GM18505 (cell line): ENCODE results near the gene TSSK6.
"Not testable (repeated sequence)": the region's sequence is repeated elsewhere in the genome, so short reads cannot be mapped to it uniquely, and the experiment has no call there.

ENCODE experiments used
- ATAC-seq: cut with Tn5 transposase; IDR thresholded peaks from one replicate; pipeline ENCODE4 v1.9.1; 2021; ENCODE audit not compliant: unreplicated experiment
- POLR2A ChIP-seq: IDR thresholded peaks from 4 replicates; pipeline ENCODE4 v1.6.1; 2011; ENCODE audit warnings: borderline replicate concordance; ENCODE audit not compliant: insufficient read depth, insufficient read length; ENCODE audit errors: extremely low read depth

TSSK6 gene

DNA sequence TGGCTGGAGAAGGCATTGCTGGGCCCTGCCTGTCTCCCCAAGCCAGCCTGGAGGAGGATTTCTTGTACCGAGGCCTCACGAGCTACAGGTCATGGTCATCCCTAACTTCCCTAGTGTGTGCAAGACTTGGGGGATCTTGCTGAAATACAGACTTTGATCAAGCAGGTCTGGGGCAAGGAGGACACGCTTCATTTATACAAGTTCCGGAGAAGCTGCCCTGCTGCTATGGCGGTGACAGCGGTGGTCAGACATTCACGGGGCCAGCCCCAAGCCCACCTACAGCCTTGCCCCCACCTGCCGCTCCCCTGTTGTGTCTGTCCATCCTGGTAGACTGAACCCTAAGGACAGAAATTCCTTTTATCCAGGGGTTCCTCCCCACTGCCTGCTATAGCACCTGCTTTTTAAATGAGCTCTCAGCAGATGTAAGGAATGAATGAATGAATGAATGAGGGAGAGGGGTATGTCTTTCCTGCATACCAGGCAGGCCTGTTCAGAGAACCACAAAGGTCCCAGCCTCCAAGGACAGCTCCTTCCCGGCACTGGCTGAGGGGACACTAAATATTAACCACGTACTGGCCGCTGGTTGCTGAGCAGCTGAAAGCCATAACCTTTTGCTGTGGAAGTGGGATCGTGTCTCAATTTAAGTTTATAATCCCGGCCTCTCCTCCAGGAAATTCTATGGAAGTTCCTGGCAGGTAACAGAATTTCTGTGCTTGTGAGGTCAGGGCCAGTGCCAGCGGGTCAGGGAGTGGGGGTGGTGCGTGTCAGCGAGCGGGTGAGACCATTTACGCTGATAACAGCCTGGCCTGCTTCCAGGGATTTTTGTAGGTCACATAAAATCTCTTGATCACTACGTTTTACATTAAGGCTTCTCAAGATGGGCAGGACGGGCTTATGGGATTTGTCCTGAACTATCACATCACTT, 27.1 kb downstream of the TSSK6 start:
- TF ChIP-seq POLR2A = no peak
- ATAC-seq = no peak

DNA sequence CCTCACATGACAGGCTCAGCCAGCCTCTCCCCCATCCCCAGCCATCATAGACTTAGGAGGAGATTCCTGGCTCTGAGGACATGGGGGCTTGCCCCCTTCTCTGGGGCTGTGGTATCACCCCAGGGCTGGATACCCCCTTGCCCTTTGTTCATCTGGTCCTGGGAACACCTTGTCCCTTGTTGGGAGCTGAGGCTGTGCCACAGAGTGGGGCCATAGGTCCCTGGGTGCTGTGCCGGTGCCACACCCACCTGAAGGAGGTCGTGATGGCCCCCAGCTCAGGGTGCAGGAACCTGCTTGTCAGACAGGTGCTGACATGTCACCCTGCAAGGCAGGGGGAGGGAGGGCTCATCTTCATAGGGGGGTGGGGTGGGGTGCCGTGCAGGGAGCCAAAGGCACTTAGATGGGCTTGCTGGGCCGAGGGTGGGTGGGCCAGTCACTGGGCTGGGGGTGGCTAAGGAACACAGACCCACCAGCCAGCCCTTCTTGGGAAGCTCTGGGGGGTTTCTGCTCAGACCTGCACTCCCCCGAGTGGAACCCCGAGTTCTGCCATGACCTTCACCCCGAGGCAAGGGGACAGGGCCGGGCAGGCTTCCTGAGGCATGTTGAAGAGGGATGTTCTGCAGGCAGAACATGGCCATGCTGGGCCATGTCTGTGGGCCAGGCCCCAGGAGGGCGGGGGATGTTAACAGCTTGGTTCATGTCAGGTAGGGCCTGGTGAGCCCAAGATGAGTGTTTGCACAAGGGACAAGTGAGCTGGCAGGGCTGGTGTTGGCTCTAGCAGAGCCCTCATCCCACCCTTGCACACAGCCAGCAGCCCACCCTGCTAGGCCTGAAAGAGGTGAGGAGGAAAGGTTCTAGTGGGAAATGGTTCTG, 28.0 kb downstream of the TSSK6 start:
- no peak for ATAC-seq
- no peak for TF ChIP-seq POLR2A

DNA sequence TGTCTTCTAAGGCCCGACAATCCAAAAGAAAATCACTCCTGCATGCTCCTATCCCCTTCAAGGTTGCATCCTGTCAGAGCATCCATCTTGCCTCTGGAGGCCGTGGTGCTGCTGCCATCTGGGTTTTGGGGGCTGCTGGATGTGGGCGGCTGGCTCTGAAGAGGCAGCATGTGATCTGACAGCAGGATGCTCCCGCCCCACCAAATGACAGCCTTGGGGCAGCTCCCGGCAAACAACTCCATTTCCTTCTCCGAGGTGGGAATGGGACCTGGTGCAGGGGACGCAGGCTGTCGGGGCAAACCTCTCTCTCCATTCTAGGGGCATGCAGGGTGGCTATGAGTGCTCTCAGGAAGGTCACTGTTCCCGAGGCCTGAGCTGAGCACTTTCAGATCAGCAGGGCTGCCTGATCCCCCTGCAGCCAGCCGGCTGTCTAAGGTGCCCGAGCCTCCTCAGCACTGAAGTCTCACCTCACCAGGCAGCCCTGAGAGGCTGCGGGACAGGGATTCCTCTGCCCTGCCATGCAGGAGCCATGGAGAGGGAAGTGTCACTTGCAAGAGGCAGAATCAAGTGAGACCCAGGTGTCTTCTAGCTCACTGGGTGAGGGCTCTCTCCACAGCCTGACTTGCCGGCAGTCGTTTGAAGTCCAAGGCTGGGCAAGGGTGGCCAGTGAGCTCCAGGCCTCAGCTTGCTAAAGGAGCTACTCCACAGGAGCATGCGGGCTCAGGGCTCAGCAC, 28.8 kb downstream of the TSSK6 start:
- TF ChIP-seq POLR2A = no peak
- no peak for ATAC-seq

DNA sequence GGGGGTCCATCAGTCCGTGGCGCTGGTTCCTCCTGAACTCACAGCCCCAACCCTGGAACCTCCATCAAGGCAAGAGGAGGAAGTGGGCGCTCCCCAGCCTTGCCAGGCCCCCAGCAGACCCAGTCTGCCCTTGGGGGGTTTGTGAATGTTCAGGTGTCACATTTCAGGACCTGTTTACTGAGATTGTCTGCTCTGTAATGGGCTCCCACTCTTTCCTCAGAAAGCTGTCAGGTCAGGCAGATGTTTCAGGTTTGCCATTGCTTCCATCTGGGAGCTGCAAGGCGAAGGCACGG, 29.4 kb downstream of the TSSK6 start:
- ATAC-seq = no peak
- no peak for TF ChIP-seq POLR2A

DNA sequence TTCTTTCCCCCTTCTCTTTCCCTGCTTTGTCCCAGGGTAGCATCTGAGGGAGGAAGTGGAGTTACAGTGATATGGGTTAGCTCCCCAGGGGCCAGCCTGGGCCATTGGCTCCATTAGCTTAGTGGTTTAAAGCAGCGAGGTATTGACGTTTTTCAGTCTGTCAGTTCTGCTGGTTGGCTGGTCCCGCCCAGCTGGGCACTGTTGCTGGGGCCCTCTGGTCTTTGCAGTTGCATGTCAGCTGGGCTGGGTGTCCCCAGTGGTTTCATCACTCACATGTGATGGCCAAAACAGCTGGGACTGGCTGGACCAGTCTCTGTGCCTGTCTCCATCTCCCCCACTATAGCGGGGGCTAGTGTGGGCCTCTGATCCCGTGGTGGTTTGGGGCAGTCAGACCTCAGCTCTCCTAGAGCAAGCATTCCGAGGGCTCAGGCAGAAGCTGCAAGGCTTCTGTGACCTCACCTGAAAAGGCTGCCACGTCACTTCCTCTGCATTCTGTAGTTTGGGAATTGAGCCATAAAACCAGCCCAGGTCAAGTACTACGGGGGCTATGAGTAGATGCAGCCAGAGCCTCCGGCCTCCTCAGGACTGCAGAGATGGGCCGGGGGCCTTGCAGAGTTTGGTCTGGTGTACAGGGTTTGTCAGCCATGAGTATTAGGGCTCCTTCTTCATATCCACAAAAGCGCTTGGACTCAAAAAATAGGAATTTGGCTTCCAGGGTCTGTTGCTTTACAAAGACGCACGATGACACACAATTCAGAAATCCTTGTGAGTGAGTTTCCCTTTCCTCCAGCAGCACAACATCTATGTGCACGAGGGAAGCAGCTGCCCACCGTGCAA, 30.0 kb downstream of the TSSK6 start:
- no peak for TF ChIP-seq POLR2A
- no peak for ATAC-seq

DNA sequence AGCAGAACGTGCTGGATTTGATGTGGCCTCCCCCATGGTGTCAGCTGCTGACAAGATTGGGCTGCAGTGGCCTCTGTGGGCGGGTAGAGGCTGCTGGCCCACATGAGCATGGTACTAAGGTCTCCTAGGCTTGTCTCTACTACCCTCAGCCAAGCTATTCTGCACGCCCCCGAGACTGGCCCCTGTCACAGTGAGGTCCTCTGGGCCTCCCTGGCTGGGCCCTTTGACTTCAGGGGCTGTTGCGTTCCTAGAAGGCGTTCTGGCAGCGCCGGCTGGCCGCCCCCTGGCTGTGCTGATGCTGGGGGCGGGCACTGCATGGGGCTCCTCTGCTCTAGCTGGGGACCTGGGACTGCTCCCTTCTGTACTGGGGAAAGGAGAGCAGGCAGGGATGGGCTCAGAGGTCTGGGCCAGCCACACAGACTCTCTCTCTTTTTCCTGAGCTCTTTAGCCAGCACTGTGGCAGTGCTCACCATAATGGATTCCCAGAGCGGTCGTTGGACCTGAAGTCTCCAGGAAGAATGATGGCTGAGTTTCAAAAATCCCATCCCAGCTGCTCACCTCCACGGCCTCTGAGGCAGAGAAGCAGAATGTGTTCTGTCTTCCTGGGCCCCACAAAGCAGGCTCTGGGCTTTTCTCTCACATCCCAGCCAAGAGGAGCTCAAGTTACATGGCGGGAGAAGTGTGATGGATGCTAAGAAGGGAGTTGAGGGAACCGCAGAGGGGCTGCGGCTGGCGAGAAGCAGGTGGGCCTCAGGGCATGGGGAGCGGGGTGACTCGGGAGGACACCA, 32.3 kb downstream of the TSSK6 start:
- ATAC-seq = no peak
- TF ChIP-seq POLR2A = no peak

DNA sequence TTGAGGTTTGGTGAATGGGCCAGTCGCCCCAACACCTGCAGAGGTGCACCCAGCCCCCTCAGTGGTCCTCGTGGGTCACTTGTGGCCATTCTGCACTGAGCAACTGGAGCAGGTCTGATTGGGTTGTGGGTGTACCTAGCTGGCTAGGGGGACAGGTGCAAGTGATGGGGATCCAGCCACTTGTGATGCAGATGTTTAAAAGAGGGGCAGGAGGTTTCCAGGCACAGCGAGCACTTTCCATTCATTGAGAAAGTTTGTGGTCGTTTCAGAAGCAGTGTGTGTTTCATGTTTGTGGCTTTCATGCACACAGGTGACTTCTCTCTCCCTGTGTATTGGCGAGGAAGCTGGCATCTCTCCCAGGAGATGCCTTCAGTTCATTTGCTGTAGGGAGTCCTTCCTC, 34.7 kb downstream of the TSSK6 start:
- ATAC-seq = no peak
- TF ChIP-seq POLR2A = no peak

DNA sequence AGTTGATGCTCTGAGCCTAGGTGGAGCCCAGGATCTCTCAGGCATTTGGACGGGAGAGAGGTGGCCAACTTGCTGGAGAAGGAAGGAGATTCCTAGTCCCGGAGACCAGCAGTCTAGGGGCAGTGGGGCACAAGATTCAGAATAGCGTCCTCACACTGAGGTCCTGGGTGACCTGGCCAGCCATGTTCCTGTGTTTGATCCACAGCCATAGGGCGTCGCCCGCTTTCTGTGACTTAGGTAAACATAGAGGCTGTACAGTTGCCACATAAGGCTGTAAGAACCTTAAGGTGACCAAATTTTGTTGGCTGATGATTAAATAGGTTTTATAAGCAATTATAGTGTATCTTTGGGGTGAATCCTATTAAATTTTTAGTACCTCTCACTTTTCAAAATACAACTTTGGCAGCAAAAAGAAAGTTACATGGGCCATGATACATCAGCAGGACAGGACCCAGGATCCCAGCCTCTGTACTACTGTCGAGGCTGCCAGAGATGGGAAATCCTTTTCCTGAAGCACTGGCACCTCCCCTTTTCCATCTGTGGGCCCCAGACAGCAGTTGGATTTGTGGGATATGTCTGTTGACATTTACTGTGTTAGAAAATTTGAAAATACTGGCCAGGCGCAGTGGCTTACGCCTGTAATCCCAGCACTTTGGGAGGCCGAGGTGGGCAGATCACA, 37.5 kb downstream of the TSSK6 start:
- ATAC-seq = no peak
- TF ChIP-seq POLR2A = no peak

DNA sequence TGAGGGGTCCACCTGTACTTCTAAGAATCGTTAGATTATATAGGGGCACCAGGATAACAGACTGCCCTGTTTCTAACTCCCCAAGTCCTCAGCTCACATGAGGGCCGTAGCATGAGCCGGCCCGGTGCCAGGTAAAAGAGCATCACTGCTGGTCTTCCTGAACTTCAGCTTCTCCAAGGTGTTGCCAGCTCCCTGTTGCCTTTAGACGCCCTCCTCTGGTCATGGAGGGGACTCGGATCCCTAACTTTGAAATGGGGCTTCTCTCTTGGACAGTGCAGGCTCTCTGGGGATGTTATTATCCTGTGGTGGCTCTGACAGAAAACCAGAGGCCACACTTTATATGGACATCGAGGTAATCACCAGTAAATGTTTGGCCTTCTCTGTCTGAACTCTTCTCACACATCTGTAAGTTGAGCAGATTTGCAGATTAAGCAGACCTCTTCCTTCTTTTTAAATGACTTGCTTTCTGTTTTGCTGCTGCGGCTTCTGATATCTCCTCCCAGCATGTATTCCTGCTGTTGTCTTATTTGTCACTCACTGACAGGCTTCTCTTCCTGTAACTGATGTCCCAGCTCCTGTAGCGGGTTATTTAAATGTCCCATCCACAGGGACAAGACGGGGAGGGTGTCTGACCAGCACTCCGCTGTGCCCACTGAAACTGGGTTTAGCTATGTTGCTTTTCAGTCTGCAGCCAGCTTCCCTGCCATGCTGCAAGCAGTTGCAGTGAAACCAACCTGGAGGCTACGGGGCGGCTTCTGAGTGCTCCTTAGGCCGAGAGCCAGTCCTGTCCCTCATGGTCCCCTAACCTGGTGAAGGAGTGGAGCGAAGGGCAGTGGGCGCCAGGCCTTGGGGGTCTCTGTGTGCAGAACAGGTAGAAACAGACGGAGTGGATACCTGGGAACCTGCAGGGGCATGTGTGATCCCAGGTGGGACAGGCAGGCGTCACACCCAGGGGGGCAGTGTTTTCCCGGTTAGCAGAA, 39.2 kb downstream of the TSSK6 start:
- ATAC-seq = no peak
- no peak for TF ChIP-seq POLR2A

DNA sequence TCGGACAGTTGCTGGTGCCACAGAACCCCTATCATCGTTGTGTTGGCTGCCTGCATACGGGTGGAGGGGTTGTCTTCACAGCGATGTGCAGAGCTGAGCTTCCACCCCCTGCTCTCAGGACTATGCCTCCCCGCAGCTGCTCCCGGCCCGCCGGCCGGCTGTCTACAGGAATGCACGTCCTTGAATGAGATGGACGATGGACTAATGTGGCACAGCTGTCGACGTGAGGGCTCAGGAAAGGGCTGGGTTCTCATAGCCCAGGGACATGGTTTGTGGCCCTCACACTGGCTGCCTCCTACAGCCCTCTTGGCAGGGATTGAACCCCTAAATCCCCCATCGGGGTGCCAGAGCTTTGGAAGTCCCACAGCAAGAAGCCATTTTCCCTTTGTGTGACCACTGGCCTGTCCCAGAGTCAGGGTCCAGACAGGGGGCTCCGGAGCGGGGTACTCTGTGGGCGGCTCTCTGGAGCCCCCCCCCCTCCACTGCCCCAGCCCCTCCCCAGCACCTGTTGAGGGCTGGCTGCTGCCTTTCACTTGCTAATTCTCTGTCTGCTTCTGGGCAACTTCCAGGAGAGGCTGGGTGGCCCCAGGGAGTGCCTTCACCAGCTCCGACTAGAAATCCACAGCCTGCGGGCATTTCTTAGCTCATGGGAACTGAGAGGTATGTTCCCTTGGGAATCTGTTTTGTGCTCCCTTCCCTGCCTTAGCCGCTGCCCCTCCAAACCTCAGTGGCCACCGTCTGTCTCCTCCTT, 40.2 kb downstream of the TSSK6 start:
- ATAC-seq = no peak
- TF ChIP-seq POLR2A = no peak

DNA sequence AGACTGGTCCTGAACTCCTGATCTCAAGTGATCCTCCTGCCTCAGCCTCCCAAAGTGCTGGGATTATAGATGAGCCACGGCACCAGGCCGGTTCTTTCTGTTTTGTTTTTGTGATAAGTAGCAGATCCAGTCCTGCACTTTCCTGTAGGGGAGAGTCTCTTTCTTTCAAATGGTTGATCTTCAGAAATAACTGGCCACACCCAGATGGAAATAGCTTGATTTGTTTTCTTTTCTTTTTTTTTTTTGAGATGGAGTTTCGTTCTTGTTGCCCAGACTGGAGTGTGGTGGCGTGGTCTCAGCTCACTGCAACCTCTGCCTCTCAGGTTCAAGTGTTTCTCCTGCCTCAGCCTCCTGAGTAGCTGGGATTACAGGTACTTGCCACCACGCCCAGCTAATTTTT, 43.2 kb downstream of the TSSK6 start:
- ATAC-seq = not testable (repeated sequence)
